ENCODE measurements around the gene BLVRB. TPM values are rescaled to one million over a fixed set of nuclear protein-coding genes. Genes with fewer than 3 reads are reported as not detected.
A peak's percentile ranks its signal among the peaks of the same experiment; 100 is the strongest.

BLVRB gene
- total and polyA plus RNA-seq, 2 experiments from 2014 or later: 43.7 to 53.7 TPM

GRCh38 chr19:40412866-40413265 lies 52.7 kb downstream of the BLVRB start:
- Mint-ChIP-seq H3K4me3 (peak overlapping the region; percentile 52), H3K4me1 (peaks cover 38% of the 10 kb centered on the region), H3K27ac (peak overlapping the region; percentile 84; the same call in 1 of the 2 replicates), H3K36me3 (ENCODE audit: low read depth) (no peaks in the 10 kb centered on the region), H3K9me3 (no peaks in the 10 kb centered on the region), H3K27me3 (ENCODE audit: insufficient read depth, low read depth, poor library complexity) (peaks cover 4% of the 10 kb centered on the region)
- Histone ChIP-seq H3K27me3 (ENCODE audit: insufficient read depth) (no peaks in the 10 kb centered on the region), H4K20me1 (replicated peaks; ENCODE audit: insufficient read depth) (no peaks in the 10 kb centered on the region), H3K9me2 (ENCODE audit: insufficient read depth) (no peaks in the 10 kb centered on the region), H3K27ac (ENCODE audit: low read depth) (no peak overlapping the region), H3K4me3 (peak overlapping the region; percentile 42), H3K4me1 (ENCODE audit: insufficient read depth) (peaks cover 25% of the 10 kb centered on the region), H3K79me2 (replicated peaks; ENCODE audit: insufficient read depth) (no peaks in the 10 kb centered on the region), H3F3A (replicated peaks; ENCODE audit: low read depth) (0 out of 2 replicates have a peak, but pooled peaks cover 3% of the 10 kb centered on the region), H2AFZ (peak overlapping the region; percentile 86), H3K4me2 (peak overlapping the region; percentile 74), H3K36me3 (ENCODE audit: insufficient read depth) (no peaks in the 10 kb centered on the region)
- DNase-seq (ENCODE audit: low spot score) (no peak), ATAC-seq (no peak)
- no peak for TF ChIP-seq ZNF331 (CRISPR knock-in tag; IDR thresholded peaks at IDR 0.05; ENCODE audit: low read depth)
- no peak for TF ChIP-seq STAT1 (IDR thresholded peaks at IDR 0.05; ENCODE audit: unreplicated experiment)
- TF ChIP-seq ZNF114 (CRISPR knock-in tag; IDR thresholded peaks at IDR 0.05): no peak
- no peak for TF ChIP-seq ETS1 (IDR thresholded peaks at IDR 0.05)

- Histone ChIP-seq H3K4me1 (ENCODE audit: insufficient read depth) (peaks cover 25% of the 10 kb centered on the region), H3K79me2 (replicated peaks; ENCODE audit: insufficient read depth) (no peaks in the 10 kb centered on the region), H3F3A (replicated peaks; ENCODE audit: low read depth) (0 out of 2 replicates have a peak, but pooled peaks cover 3% of the 10 kb centered on the region), H3K36me3 (ENCODE audit: insufficient read depth) (no peaks in the 10 kb centered on the region), H4K20me1 (replicated peaks; ENCODE audit: insufficient read depth) (no peaks in the 10 kb centered on the region), H3K4me2 (no peak overlapping the region), H3K27me3 (ENCODE audit: insufficient read depth) (no peaks in the 10 kb centered on the region), H2AFZ (no peak overlapping the region), H3K27ac (ENCODE audit: low read depth) (no peak overlapping the region), H3K9me2 (ENCODE audit: insufficient read depth) (no peaks in the 10 kb centered on the region), H3K4me3 (no peak overlapping the region)
- peaks cover 33% of the 10 kb centered on the region for H3K4me1 Mint-ChIP-seq
- no peaks in the 10 kb centered on the region for H3K36me3 Mint-ChIP-seq (ENCODE audit: low read depth)
- H3K27ac Mint-ChIP-seq: no peak overlapping the region
- DNase-seq (ENCODE audit: low spot score): no peak
- peaks cover 4% of the 10 kb centered on the region for H3K27me3 Mint-ChIP-seq (ENCODE audit: insufficient read depth, low read depth, poor library complexity)
- no peaks in the 10 kb centered on the region for H3K9me3 Mint-ChIP-seq
- no peak overlapping the region; the same call in 2 of the 3 replicates for H3K4me3 Mint-ChIP-seq
- TF ChIP-seq NANOG (IDR thresholded peaks at IDR 0.05; ENCODE audit: borderline replicate concordance): no peak
- ATAC-seq: no peak
Observed at GRCh38 chr19:40411958-40412499, 53.5 kb downstream of the BLVRB start.

- Mint-ChIP-seq H3K36me3 (ENCODE audit: low read depth) (no peaks in the 10 kb centered on the region), H3K27ac (no peak overlapping the region), H3K4me3 (no peak overlapping the region; the same call in 2 of the 3 replicates), H3K4me1 (peaks cover 31% of the 10 kb centered on the region), H3K9me3 (no peaks in the 10 kb centered on the region), H3K27me3 (ENCODE audit: insufficient read depth, low read depth, poor library complexity) (peaks cover 4% of the 10 kb centered on the region)
- Histone ChIP-seq H3K79me2 (replicated peaks; ENCODE audit: insufficient read depth) (no peaks in the 10 kb centered on the region), H3K4me2 (no peak overlapping the region), H3K27ac (ENCODE audit: low read depth) (no peak overlapping the region; the same call in 1 of the 2 replicates), H2AFZ (0 out of 2 replicates have a peak overlapping the region, but pooled peaks have one; percentile 10), H3K4me3 (no peak overlapping the region), H3K9me2 (ENCODE audit: insufficient read depth) (no peaks in the 10 kb centered on the region), H3K27me3 (ENCODE audit: insufficient read depth) (no peaks in the 10 kb centered on the region), H3F3A (replicated peaks; ENCODE audit: low read depth) (0 out of 2 replicates have a peak, but pooled peaks cover 3% of the 10 kb centered on the region), H3K4me1 (ENCODE audit: insufficient read depth) (peaks cover 25% of the 10 kb centered on the region), H4K20me1 (replicated peaks; ENCODE audit: insufficient read depth) (no peaks in the 10 kb centered on the region), H3K36me3 (ENCODE audit: insufficient read depth) (no peaks in the 10 kb centered on the region)
- ATAC-seq (no peak), DNase-seq (ENCODE audit: low spot score) (no peak)
- TF ChIP-seq NANOG (IDR thresholded peaks at IDR 0.05; ENCODE audit: borderline replicate concordance) (no peak), REST (IDR thresholded peaks at IDR 0.05; ENCODE audit: unreplicated experiment) (no peak), JUNB (IDR thresholded peaks at IDR 0.05; ENCODE audit: unreplicated experiment) (no peak), STAT1 (IDR thresholded peaks at IDR 0.05; ENCODE audit: unreplicated experiment) (no peak)
Observed at GRCh38 chr19:40411125-40411842, 54.3 kb downstream of the BLVRB start.
